ENCODE measurements around the gene NBEA. TPM values are rescaled to one million over a fixed set of nuclear protein-coding genes. Genes with fewer than 3 reads are reported as not detected.

The NBEA gene
- total RNA-seq, 1 donor from 2014 or later = 3.9 TPM

DNA sequence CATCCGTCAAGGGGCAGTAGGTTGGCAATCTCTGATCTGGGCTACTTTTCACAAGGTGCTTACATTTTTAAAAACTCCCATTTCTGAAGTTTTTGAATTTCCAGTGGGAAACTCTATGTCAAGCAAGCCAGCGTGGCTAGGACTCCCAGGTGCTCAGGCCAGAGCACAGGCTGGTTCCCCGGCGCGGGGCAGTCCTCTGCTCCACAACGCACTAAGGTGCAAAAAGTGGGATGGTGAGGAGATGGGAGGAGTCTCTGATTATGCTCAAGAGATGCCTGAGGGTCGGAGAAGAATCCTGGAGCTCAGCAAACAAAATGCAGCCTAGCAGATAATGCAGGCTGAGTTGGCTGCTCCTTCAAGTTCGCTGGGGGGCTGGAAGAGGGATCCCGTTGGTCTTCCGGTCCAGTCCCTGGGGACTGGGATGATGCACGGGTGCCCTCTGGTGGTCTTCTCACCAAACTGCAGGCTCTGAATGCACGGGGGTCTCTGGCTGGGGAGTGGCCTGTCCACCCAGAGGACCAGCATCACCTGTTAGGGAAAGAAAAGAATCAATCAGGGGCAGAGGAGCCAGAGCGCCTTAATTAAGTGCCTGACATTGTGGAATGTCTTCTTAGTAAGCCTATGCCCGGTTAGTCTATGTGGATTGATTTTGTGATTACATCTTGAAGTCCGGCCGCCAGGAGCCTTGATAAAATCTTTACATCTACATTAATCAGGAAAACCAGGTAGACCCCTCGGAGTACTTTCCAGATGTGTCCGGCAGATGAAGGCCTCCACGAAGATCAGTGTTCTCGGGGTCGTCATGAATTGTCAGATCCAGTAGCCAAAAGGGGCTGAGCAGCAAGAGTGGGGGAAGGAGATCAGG, 778.9 kb downstream of the NBEA start:
- Mint-ChIP-seq H3K9me3 (no peaks in the 10 kb centered on the region), H3K36me3 (ENCODE audit: low read depth) (no peaks in the 10 kb centered on the region), H3K4me3 (no peak overlapping the region), H3K27me3 (peaks cover 4% of the 10 kb centered on the region), H3K27ac (no peak overlapping the region), H3K4me1 (no peaks in the 10 kb centered on the region)
- ChIA-PET CTCF (no interaction called here), POLR2A (no interaction called here)
- ATAC-seq (ENCODE audit: low read depth) (no peak), DNase-seq (no peak)
- TF ChIP-seq, protein P1, sequence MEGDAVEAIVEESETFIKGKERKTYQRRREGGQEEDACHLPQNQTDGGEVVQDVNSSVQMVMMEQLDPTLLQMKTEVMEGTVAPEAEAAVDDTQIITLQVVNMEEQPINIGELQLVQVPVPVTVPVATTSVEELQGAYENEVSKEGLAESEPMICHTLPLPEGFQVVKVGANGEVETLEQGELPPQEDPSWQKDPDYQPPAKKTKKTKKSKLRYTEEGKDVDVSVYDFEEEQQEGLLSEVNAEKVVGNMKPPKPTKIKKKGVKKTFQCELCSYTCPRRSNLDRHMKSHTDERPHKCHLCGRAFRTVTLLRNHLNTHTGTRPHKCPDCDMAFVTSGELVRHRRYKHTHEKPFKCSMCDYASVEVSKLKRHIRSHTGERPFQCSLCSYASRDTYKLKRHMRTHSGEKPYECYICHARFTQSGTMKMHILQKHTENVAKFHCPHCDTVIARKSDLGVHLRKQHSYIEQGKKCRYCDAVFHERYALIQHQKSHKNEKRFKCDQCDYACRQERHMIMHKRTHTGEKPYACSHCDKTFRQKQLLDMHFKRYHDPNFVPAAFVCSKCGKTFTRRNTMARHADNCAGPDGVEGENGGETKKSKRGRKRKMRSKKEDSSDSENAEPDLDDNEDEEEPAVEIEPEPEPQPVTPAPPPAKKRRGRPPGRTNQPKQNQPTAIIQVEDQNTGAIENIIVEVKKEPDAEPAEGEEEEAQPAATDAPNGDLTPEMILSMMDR (IDR thresholded peaks at IDR 0.05) = no peak
- intact Hi-C loops (cut with micrococcal nuclease) = no loop called here

All from activated B cell treated with CpG ODN at 0.5 μM for 24 hours (primary cell).